Activated B cell treated with CpG ODN at 0.5 μM for 24 hours (primary cell): Measurements from ENCODE around the gene VILL. TPM values are rescaled to one million over a fixed set of nuclear protein-coding genes. Genes with fewer than 3 reads are reported as not detected.
"Not testable (repeated sequence)": the region's sequence is repeated elsewhere in the genome, so short reads cannot be mapped to it uniquely, and the experiment has no call there.

Experiments
- ATAC-seq: fragments of 200-7000 bp; cut with Tn5 transposase; one replicate; pipeline ENCODE4 v1.10.0; 2021; ENCODE audit warnings: low read depth, mild to moderate bottlenecking, moderate library complexity
- CTCF ChIA-PET: fragments of 350-600 bp; sonication (Branson Sonifier 250); formaldehyde crosslinking; loops from one replicate; lab custom pipeline; 2021; ENCODE audit warnings: antibody characterized with exemption; lab: Charles Lee
- POLR2A ChIA-PET: fragments of 350-600 bp; sonication (Branson Sonifier 250); formaldehyde crosslinking; loops from one replicate; lab custom pipeline; 2021; ENCODE audit warnings: antibody characterized with exemption; lab: Charles Lee
- DNase-seq: peaks from one replicate; pipeline ENCODE4 v3.0.0; 2022
- H3K27ac Mint-ChIP-seq: one replicate; pipeline ENCODE4 v1.8.0; 2020; ENCODE audit warnings: mixed read lengths
- H3K27me3 Mint-ChIP-seq: one replicate; pipeline ENCODE4 v1.8.0; 2021; ENCODE audit warnings: mixed read lengths
- H3K36me3 Mint-ChIP-seq: one replicate; pipeline ENCODE4 v1.8.0; 2021; ENCODE audit warnings: low read depth, mixed read lengths
- H3K4me1 Mint-ChIP-seq: one replicate; pipeline ENCODE4 v1.8.0; 2021; ENCODE audit warnings: mixed read lengths
- H3K4me3 Mint-ChIP-seq: one replicate; pipeline ENCODE4 v1.8.0; 2020; ENCODE audit warnings: mild to moderate bottlenecking, mixed read lengths
- H3K9me3 Mint-ChIP-seq: one replicate; pipeline ENCODE4 v1.8.0; 2020; ENCODE audit warnings: mixed read lengths
- CTCF ChIP-seq: fragments of 200-600 bp; IDR thresholded peaks from one replicate; pipeline ENCODE4 v1.8.0; 2022; ENCODE audit warnings: antibody characterized with exemption, mild to moderate bottlenecking
- intact Hi-C: fragments of 100-400 bp; cut with micrococcal nuclease; formaldehyde crosslinking; loops from one replicate; pipeline ENCODE4 v1.15.1; 2024
- total RNA-seq: library from RNA; stranded (reverse); gene quantifications from 2 replicates; pipeline ENCODE4 v1.2.3, GENCODE V29; 2022

The VILL gene
- total RNA-seq, 1 donor from 2014 or later, result 21.6 TPM

DNA sequence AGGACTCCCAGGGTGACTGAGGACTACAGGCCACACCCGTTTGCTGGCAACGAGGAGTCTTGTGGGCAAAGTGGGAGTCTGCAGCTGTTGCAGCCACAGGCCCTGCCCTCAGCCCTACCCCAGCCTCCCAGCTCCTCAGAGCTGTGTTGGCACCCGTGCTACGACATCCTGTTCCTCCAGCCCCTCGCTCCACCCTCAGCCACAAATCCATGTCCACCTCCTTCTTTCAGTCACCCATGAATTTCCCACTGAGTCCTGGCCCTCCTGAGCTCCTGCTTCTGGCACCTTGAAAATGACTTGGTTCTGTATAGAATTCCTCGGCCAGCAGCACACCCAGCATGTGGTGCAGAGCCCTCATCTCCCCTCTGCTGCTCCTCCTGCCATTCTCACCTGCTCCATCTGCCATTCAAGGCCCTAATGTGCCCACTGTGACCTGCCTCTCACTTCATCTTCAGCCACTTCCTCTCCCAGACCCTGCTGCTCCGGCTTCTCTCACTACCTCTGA lies 20.9 kb upstream of the VILL start:
- H3K4me3 Mint-ChIP-seq, result no peak overlapping the region
- no peaks in the 10 kb centered on the region for H3K36me3 Mint-ChIP-seq
- no peak overlapping the region for H3K27ac Mint-ChIP-seq
- H3K9me3 Mint-ChIP-seq, result no peaks in the 10 kb centered on the region
- peaks cover 2% of the 10 kb centered on the region for H3K27me3 Mint-ChIP-seq
- intact Hi-C loops, result no loop called here
- ChIA-PET CTCF (interaction anchor here (1.2 to 2.0 kb wide), 2 partner anchors 32 to 114 kb away, joined by 3 to 7 read pairs; no protein-coding TSS in a partner anchor), POLR2A (no interaction called here)
- H3K4me1 Mint-ChIP-seq, result no peaks in the 10 kb centered on the region
- ATAC-seq, result no peak
- no peak for DNase-seq
- TF ChIP-seq CTCF, result no peak

- DNase-seq (no peak), ATAC-seq (no peak)
- peaks cover 2% of the 10 kb centered on the region for H3K27me3 Mint-ChIP-seq
- no peak overlapping the region for H3K4me3 Mint-ChIP-seq
- H3K4me1 Mint-ChIP-seq, result no peaks in the 10 kb centered on the region
- intact Hi-C loops, result no loop called here
- H3K9me3 Mint-ChIP-seq, result no peaks in the 10 kb centered on the region
- POLR2A ChIA-PET, result no interaction called here
- TF ChIP-seq CTCF, result no peak
- CTCF ChIA-PET, result interaction anchor here (1.2 to 2.0 kb wide), 2 partner anchors 31 to 116 kb away, joined by 3 to 7 read pairs; no protein-coding TSS in a partner anchor
- no peak overlapping the region for H3K27ac Mint-ChIP-seq
- no peaks in the 10 kb centered on the region for H3K36me3 Mint-ChIP-seq
These were observed 19.8 kb upstream of the VILL start for GRCh38 chr3:37970802-37971201.

- intact Hi-C loops, result no loop called here
- ChIA-PET POLR2A (no interaction called here), CTCF (no interaction called here)
- ATAC-seq (no peak), DNase-seq (no peak)
- H3K4me3 Mint-ChIP-seq, result no peak overlapping the region
- no peaks in the 10 kb centered on the region for H3K36me3 Mint-ChIP-seq
- no peak overlapping the region for H3K27ac Mint-ChIP-seq
- TF ChIP-seq CTCF, result no peak
- H3K9me3 Mint-ChIP-seq, result no peaks in the 10 kb centered on the region
- no peaks in the 10 kb centered on the region for H3K4me1 Mint-ChIP-seq
- H3K27me3 Mint-ChIP-seq, result peaks cover 1% of the 10 kb centered on the region
These were observed 19.1 kb upstream of the VILL start for GRCh38 chr3:37971467-37971866.

- CTCF ChIA-PET, result interaction anchor here (4.1 kb wide), 1 partner anchor 31 kb away, joined by 25 read pairs; no protein-coding TSS in a partner anchor
- ATAC-seq, result not testable (repeated sequence)
These were observed 18.5 kb upstream of the VILL start for GRCh38 chr3:37972056-37972455.

DNA sequence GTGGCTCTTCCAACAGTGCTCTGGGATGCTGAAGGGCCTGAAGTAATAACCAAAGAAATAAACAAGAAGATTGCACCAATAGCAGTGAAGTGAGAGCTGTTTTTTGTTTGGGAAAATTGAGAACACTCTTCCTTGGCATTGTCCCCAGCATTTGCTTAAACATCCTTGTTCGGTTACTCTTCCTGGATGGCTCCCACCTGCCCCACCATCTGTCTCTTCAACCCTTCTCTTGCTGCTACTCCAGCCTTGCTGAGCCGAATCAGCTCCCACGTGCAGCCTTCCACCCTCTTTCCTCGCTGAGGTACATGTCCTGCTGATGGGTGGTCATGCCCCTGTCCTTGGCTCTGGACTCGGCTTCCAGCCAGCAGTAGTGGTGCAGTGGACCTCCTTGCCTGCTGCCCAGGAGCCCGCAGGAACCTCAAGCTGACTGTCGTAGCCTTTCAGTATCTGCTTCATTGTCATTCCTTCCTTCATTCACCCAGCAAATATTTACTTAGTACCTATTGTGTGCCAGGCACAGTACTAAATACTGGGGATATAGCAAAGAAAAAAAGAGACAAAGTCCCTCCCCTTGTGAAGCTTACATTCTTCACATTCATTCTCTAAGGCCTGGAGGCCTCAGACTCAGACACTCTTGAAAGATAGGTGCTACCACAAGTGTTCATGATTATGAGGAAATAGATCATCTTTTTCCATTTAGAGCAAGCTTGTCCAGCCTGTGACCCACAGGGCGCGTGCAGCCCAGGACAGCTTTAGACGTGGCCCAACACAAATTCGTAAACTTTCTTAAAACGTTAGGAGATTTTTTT lies 17.1 kb upstream of the VILL start:
- TF ChIP-seq CTCF, result no peak
- CTCF ChIA-PET, result interaction anchor here (0.7 to 4.1 kb wide), 9 partner anchors 29 to 512 kb away, joined by 3 to 25 read pairs (median 4); partner anchors contain the start of gene DLEC1
- POLR2A ChIA-PET, result no interaction called here

More at GRCh38 chr3:37972056-37972455, 18.5 kb upstream of the VILL start:
- H3K9me3 Mint-ChIP-seq, H3K4me3 Mint-ChIP-seq, DNase-seq, POLR2A ChIA-PET, H3K4me1 Mint-ChIP-seq, H3K36me3 Mint-ChIP-seq, H3K27ac Mint-ChIP-seq, H3K27me3 Mint-ChIP-seq, intact Hi-C loops: not testable (repeated sequence)

More for the DNA sequence above, 17.1 kb upstream of the VILL start:
- Mint-ChIP-seq H3K4me1 (no peaks in the 10 kb centered on the region), H3K9me3 (no peaks in the 10 kb centered on the region), H3K4me3 (no peak overlapping the region), H3K27ac (no peak overlapping the region), H3K36me3 (no peaks in the 10 kb centered on the region), H3K27me3 (no peaks in the 10 kb centered on the region)
- intact Hi-C loops, result loop anchor here (1.0 kb wide), 5 partner anchors 30 to 507 kb away; no protein-coding TSS in a partner anchor
- DNase-seq (no peak), ATAC-seq (no peak)
